WTC11 (cell line): ENCODE results near the gene FHL5. TPM values are rescaled to one million over a fixed set of nuclear protein-coding genes. Genes with fewer than 3 reads are reported as not detected.

Source experiments
- ATAC-seq: fragments of 200-7000 bp; cut with Tn5 transposase; 2 replicates; pipeline ENCODE4 v1.10.0; 2021; ENCODE audit warnings: mild to moderate bottlenecking, moderate library complexity
- CTCF ChIA-PET: fragments of 300-600 bp; sonication (Branson Sonifier 250); formaldehyde crosslinking; loops from one replicate; lab custom pipeline; 2021; ENCODE audit warnings: antibody characterized with exemption; lab: Charles Lee
- POLR2A ChIA-PET: fragments of 350-600 bp; sonication (Branson Sonifier 250); formaldehyde crosslinking; loops from one replicate; lab custom pipeline; 2021; ENCODE audit warnings: antibody characterized with exemption; lab: Charles Lee
- DNase-seq: peaks from one replicate; pipeline ENCODE4 v3.0.0; 2021; ENCODE audit warnings: low spot score
- H3K27ac Mint-ChIP-seq: 2 replicates; pipeline ENCODE4 v1.8.0; 2021; ENCODE audit warnings: mixed read lengths
- H3K27me3 Mint-ChIP-seq: 2 replicates; pipeline ENCODE4 v1.8.0; 2021; ENCODE audit warnings: low read depth, mild to moderate bottlenecking, moderate library complexity, mixed read lengths
- H3K36me3 Mint-ChIP-seq: 2 replicates; pipeline ENCODE4 v1.8.0; 2021; ENCODE audit warnings: mixed read lengths
- H3K4me1 Mint-ChIP-seq: 2 replicates; pipeline ENCODE4 v1.8.0; 2022; ENCODE audit warnings: mixed read lengths
- H3K4me3 Mint-ChIP-seq: 2 replicates; pipeline ENCODE4 v1.8.0; 2021; ENCODE audit warnings: mild to moderate bottlenecking, moderate library complexity, mixed read lengths
- H3K9me3 Mint-ChIP-seq: 2 replicates; pipeline ENCODE4 v1.8.0; 2021; ENCODE audit warnings: mixed read lengths
- AFF4 ChIP-seq: sonication (generic); formaldehyde crosslinking; IDR thresholded peaks from 2 replicates; pipeline ENCODE4 v1.8.1; 2023; ENCODE audit warnings: mild to moderate bottlenecking, missing genetic modification reagents, borderline replicate concordance
- ARID4B ChIP-seq: sonication (generic); formaldehyde crosslinking; IDR thresholded peaks from 2 replicates; pipeline ENCODE4 v1.8.0; 2023; ENCODE audit warnings: missing genetic modification reagents, mild to moderate bottlenecking, borderline replicate concordance
- CREB1 ChIP-seq: sonication (generic); formaldehyde crosslinking; IDR thresholded peaks from 2 replicates; pipeline ENCODE4 v1.8.0; 2023; ENCODE audit warnings: mild to moderate bottlenecking, missing genetic modification reagents
- E2F5 ChIP-seq: sonication (generic); formaldehyde crosslinking; IDR thresholded peaks from 2 replicates; pipeline ENCODE4 v1.8.1; 2022; ENCODE audit warnings: mild to moderate bottlenecking, moderate library complexity, missing genetic modification reagents
- ETV6 ChIP-seq: sonication (generic); formaldehyde crosslinking; IDR thresholded peaks from 2 replicates; pipeline ENCODE4 v1.8.1; 2022; ENCODE audit warnings: mild to moderate bottlenecking, missing genetic modification reagents
- FOXK1 ChIP-seq: sonication (generic); formaldehyde crosslinking; IDR thresholded peaks from 2 replicates; pipeline ENCODE4 v1.8.0; 2022; ENCODE audit warnings: mild to moderate bottlenecking, moderate library complexity, missing genetic modification reagents
- FOXP4 ChIP-seq: sonication (generic); formaldehyde crosslinking; IDR thresholded peaks from 2 replicates; pipeline ENCODE4 v1.8.0; 2022; ENCODE audit warnings: mild to moderate bottlenecking, missing genetic modification reagents
- JUN ChIP-seq: sonication (generic); formaldehyde crosslinking; IDR thresholded peaks from 2 replicates; pipeline ENCODE4 v1.8.0; 2023; ENCODE audit warnings: mild to moderate bottlenecking, missing genetic modification reagents
- KAT7 ChIP-seq: sonication (generic); formaldehyde crosslinking; IDR thresholded peaks from 2 replicates; pipeline ENCODE4 v1.8.1; 2023; ENCODE audit warnings: missing genetic modification reagents, mild to moderate bottlenecking, borderline replicate concordance
- MXD4 ChIP-seq: fragments of 250-450 bp; sonication (Bioruptor Pico); IDR thresholded peaks from 2 replicates; pipeline ENCODE4 v1.8.0; 2021; ENCODE audit warnings: mild to moderate bottlenecking, moderate library complexity, borderline replicate concordance
- NFYB ChIP-seq: sonication (generic); formaldehyde crosslinking; conservative IDR thresholded peaks from 2 replicates; pipeline ENCODE4 v1.8.0; 2022; ENCODE audit warnings: low read depth, missing genetic modification reagents
- NR1H2 ChIP-seq: sonication (generic); formaldehyde crosslinking; IDR thresholded peaks from 2 replicates; pipeline ENCODE4 v1.9.0; 2021; ENCODE audit warnings: mild to moderate bottlenecking, moderate library complexity, missing genetic modification reagents
- OVOL2 ChIP-seq: fragments of 250-450 bp; sonication (Bioruptor Pico); IDR thresholded peaks from 2 replicates; pipeline ENCODE4 v1.9.0; 2021; ENCODE audit warnings: mild to moderate bottlenecking, borderline replicate concordance
- RELA ChIP-seq: sonication (generic); formaldehyde crosslinking; IDR thresholded peaks from 2 replicates; pipeline ENCODE4 v1.8.1; 2022; ENCODE audit warnings: missing genetic modification reagents, mild to moderate bottlenecking, borderline replicate concordance
- TEAD4 ChIP-seq: sonication (generic); formaldehyde crosslinking; IDR thresholded peaks from 2 replicates; pipeline ENCODE4 v1.8.0; 2022; ENCODE audit warnings: mild to moderate bottlenecking, missing genetic modification reagents
- ZNF232 ChIP-seq: sonication (generic); formaldehyde crosslinking; IDR thresholded peaks from 2 replicates; pipeline ENCODE4 v1.8.0; 2022; ENCODE audit warnings: mild to moderate bottlenecking, missing genetic modification reagents
- ZNF423 ChIP-seq: fragments of 250-450 bp; sonication (Bioruptor Pico); IDR thresholded peaks from 2 replicates; pipeline ENCODE4 v2.1.2; 2022; ENCODE audit warnings: mild to moderate bottlenecking, moderate library complexity
- total RNA-seq: library from RNA; stranded (reverse); gene quantifications from 3 replicates; pipeline ENCODE4 v1.2.3, GENCODE V29; 2021
- TF ChIP-seq, protein P1 (sequence below): sonication (generic); formaldehyde crosslinking; IDR thresholded peaks from 2 replicates; pipeline ENCODE4 v1.8.1; 2023; ENCODE audit warnings: mild to moderate bottlenecking, missing genetic modification reagents
- TF ChIP-seq, protein P2 (sequence below): sonication (generic); formaldehyde crosslinking; conservative IDR thresholded peaks from 2 replicates; pipeline ENCODE4 v1.8.1; 2022; ENCODE audit warnings: mild to moderate bottlenecking, missing genetic modification reagents
- TF ChIP-seq, protein P3 (sequence below): sonication (generic); formaldehyde crosslinking; IDR thresholded peaks from 2 replicates; pipeline ENCODE4 v1.8.0; 2023; ENCODE audit warnings: mild to moderate bottlenecking, missing genetic modification reagents

The FHL5 gene
- total RNA-seq, 1 experiment from 2014 or later: not detected

- POLR2A ChIA-PET: no interaction called here
- H3K36me3 Mint-ChIP-seq: peaks cover 28% of the 10 kb centered on the region
- H3K4me3 Mint-ChIP-seq: no peak overlapping the region
- TF ChIP-seq FOXP4 (CRISPR knock-in tag) (no peak), CREB1 (CRISPR knock-in tag) (no peak), NFYB (CRISPR knock-in tag) (no peak), ZNF232 (CRISPR knock-in tag) (no peak), E2F5 (CRISPR knock-in tag) (no peak), ZNF423 (CRISPR knock-in tag) (no peak), KAT7 (no peak), ETV6 (CRISPR knock-in tag) (no peak), JUN (no peak), AFF4 (CRISPR knock-in tag) (no peak), RELA (no peak), ARID4B (CRISPR knock-in tag) (no peak), TEAD4 (CRISPR knock-in tag) (no peak), FOXK1 (CRISPR knock-in tag) (no peak), OVOL2 (CRISPR knock-in tag) (no peak), NR1H2 (CRISPR knock-in tag) (no peak), MXD4 (CRISPR knock-in tag) (no peak)
- TF ChIP-seq, protein P1, sequence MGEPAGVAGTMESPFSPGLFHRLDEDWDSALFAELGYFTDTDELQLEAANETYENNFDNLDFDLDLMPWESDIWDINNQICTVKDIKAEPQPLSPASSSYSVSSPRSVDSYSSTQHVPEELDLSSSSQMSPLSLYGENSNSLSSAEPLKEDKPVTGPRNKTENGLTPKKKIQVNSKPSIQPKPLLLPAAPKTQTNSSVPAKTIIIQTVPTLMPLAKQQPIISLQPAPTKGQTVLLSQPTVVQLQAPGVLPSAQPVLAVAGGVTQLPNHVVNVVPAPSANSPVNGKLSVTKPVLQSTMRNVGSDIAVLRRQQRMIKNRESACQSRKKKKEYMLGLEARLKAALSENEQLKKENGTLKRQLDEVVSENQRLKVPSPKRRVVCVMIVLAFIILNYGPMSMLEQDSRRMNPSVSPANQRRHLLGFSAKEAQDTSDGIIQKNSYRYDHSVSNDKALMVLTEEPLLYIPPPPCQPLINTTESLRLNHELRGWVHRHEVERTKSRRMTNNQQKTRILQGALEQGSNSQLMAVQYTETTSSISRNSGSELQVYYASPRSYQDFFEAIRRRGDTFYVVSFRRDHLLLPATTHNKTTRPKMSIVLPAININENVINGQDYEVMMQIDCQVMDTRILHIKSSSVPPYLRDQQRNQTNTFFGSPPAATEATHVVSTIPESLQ (CRISPR knock-in tag): no peak
- TF ChIP-seq, protein P2, sequence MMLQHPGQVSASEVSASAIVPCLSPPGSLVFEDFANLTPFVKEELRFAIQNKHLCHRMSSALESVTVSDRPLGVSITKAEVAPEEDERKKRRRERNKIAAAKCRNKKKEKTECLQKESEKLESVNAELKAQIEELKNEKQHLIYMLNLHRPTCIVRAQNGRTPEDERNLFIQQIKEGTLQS (CRISPR knock-in tag): no peak
- TF ChIP-seq, protein P3, sequence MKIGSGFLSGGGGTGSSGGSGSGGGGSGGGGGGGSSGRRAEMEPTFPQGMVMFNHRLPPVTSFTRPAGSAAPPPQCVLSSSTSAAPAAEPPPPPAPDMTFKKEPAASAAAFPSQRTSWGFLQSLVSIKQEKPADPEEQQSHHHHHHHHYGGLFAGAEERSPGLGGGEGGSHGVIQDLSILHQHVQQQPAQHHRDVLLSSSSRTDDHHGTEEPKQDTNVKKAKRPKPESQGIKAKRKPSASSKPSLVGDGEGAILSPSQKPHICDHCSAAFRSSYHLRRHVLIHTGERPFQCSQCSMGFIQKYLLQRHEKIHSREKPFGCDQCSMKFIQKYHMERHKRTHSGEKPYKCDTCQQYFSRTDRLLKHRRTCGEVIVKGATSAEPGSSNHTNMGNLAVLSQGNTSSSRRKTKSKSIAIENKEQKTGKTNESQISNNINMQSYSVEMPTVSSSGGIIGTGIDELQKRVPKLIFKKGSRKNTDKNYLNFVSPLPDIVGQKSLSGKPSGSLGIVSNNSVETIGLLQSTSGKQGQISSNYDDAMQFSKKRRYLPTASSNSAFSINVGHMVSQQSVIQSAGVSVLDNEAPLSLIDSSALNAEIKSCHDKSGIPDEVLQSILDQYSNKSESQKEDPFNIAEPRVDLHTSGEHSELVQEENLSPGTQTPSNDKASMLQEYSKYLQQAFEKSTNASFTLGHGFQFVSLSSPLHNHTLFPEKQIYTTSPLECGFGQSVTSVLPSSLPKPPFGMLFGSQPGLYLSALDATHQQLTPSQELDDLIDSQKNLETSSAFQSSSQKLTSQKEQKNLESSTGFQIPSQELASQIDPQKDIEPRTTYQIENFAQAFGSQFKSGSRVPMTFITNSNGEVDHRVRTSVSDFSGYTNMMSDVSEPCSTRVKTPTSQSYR (CRISPR knock-in tag): no peak
- TF ChIP-seq, all 79 proteins: peak for 0
- Mint-ChIP-seq H3K27ac (peak overlapping the region; percentile 74; the same call in 1 of the 2 replicates), H3K9me3 (0 out of 2 replicates have a peak, but pooled peaks cover 4% of the 10 kb centered on the region), H3K27me3 (no peaks in the 10 kb centered on the region), H3K4me1 (no peaks in the 10 kb centered on the region)
- no peak for ATAC-seq
- no peak for DNase-seq
- CTCF ChIA-PET: no interaction called here
These were observed 30.5 kb upstream of the FHL5 start for GRCh38 chr6:96532399-96532798.
